ENCODE data around the gene PRDM15. TPM values are rescaled to one million over a fixed set of nuclear protein-coding genes. Genes with fewer than 3 reads are reported as not detected.

PRDM15 gene
- total RNA-seq, 4 donors from 2014 or later, result 5.3 to 20.8 (median 13.6) TPM

DNA sequence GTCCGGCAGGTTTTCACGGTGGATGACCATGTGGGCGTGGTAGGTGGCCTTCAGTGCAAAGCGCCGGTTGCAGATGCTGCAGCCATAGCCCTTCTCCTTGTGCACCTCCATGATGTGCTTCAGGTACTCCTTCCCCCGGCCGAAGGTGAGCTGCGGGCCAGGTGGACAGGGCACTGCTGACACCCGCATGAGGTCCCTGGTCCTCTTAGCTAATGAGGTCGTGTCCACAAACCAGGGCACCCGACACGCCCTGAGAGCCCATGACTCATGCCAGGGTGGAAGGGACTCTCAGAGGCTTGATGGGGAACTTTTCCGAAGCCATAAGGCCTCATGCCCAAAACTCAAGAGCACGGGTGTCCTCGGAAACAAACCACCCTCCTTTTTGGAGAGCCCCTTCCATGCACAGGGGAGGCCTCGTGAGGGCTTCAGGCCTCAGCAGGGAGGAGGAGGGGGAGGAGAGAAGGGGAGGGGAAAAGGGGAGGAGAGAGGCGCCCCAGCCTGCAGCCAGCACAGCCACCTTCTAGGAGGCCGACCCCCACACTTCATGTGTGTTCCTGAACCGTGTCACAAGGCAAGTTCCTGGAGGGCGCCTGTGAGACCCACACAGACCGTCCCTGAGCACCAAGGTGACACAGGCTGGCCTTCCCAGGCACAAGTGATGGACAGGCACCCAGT lies 57.9 kb downstream of the PRDM15 start:
- TF ChIP-seq, protein P1, sequence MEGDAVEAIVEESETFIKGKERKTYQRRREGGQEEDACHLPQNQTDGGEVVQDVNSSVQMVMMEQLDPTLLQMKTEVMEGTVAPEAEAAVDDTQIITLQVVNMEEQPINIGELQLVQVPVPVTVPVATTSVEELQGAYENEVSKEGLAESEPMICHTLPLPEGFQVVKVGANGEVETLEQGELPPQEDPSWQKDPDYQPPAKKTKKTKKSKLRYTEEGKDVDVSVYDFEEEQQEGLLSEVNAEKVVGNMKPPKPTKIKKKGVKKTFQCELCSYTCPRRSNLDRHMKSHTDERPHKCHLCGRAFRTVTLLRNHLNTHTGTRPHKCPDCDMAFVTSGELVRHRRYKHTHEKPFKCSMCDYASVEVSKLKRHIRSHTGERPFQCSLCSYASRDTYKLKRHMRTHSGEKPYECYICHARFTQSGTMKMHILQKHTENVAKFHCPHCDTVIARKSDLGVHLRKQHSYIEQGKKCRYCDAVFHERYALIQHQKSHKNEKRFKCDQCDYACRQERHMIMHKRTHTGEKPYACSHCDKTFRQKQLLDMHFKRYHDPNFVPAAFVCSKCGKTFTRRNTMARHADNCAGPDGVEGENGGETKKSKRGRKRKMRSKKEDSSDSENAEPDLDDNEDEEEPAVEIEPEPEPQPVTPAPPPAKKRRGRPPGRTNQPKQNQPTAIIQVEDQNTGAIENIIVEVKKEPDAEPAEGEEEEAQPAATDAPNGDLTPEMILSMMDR (IDR thresholded peaks at IDR 0.05), result no peak
- DNase-seq (ENCODE audit: low spot score) (no peak), ATAC-seq (ENCODE audit: low FRiP score) (no peak)

DNA sequence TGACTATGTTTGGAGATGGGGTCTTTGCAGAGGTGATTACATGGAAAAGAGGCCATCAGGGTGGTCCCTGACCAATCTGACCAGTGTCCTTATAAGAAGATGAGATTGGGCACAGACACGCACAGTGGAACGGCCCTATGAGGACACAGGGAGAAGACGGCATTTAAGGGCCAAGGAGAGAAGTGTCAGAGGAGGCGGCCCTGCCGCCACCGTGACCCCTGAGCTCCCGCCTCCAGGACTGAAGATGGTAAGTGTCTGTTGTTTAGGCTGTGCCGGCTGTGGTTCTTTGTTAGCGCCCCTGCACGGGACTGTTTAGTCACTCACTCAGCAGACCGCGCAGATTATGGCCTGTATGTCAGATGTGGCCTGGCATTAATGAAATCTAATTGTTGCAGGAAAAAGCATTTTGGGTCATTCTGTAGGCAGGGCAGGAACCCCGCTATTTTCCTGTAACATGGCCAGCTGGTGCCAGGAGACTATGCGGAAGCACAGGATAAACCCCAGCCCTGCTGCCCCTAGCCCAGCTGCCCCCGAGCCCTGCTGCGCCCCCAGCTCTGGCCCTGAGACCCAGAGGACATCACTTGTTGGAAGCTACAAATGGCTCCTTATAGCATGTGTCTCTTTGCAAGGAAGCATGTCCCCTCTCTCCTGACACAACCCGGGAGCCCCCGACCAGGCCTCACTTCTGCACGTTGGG lies 58.6 kb downstream of the PRDM15 start:
- TF ChIP-seq, protein P1 (IDR thresholded peaks at IDR 0.05), result no peak
- ATAC-seq (ENCODE audit: low FRiP score), result no peak
- DNase-seq (ENCODE audit: low spot score), result no peak

DNA sequence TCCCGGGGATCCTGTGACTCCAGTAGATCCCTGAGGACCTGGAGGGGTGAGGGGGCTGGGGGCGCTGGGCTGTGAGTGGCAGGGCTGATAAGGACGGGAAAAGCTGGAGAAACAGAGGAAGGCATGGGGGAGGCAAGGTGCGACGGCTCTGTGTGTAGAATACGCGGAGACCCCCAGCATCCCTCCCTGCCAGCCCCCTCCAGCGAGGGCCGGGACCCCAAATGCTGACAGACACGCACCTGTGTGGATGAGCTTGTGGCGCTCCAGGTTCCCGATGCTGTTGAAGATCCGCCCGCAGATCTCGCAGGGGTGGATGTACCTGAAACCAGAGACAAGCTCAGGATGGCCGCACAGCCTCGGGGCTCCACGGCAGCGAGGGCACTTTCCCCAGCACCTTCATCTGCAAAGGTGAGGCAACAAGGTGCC lies 59.3 kb downstream of the PRDM15 start:
- TF ChIP-seq, protein P1 (IDR thresholded peaks at IDR 0.05), result no peak
- no peak for DNase-seq (ENCODE audit: low spot score)
- ATAC-seq (ENCODE audit: low FRiP score), result no peak

DNA sequence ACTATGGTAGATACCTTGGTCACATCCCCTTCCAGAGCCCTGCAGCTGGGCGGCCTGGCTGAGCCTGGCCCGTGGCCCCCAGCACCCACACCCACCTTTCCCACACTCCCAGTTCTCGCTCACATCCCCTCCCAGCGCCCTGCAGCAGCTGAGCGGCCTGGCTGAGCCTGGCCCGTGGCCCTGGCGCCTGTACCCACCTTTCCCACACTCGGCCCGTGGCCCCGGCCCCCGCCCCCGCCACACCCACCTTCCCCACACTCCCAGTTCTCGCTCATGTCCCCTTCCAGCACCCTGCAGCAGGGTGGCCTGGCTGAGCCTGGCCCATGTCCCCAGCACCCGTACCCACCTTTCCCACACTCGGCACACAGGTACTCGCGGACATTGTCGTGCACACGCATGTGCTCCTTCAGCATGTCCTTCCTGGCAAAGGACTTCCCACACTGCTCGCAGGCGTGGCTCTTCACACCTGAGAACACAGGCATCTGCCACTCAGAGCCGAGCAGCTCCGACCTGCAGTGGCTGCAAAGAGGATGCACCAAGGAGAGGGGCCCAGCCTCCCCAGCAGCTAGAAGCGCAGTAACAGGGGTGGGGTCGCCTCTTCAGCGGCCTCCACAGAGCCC lies 59.8 kb downstream of the PRDM15 start:
- ATAC-seq (ENCODE audit: low FRiP score) (no peak), DNase-seq (ENCODE audit: low spot score) (no peak)
- TF ChIP-seq, protein P1 (IDR thresholded peaks at IDR 0.05), result no peak

DNA sequence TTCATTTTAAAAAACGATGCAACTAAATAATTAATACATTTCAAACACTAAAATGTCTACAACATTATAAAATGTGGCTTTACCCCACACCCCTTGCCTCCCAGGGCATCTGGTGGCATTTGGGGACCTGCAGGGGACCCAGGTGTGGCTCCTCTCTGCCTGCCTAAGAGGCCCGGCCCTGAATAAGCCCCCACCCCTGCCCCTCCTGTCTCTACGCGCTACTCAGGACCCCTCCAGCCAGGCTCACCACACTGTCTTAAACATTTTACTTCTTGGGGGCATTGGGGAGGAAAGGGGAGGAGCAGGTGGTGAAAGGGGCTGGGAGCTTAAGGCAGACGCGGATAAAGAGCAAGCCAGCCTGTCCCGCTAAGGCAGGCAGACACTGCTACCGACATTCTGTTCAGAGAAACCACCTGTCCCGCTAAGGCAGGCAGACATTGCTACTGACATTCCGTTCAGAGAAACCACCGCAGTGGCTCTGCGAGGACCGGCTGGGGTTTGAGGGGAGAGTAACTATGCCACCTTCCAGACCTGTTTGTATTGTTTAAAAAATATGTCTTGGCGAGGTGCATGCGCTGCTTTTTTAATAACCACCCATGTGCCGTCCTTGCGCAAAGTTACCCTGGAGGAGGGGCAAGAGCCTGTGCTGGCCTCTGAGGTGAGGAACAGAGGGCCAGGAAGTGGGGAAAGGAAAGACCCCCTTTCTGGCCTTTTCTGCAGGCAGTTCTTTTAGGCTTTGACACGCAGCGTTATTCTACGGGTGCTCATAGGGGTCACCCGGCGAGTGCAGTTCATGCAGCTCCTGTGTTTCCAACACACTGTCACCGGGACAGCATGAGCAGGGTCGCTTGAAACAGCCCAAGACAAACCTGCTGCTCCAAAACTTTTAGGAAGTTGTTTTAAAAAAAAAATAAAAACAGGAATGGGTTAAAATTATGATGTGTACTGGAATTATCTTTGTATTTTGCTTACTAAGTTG lies 61.0 kb downstream of the PRDM15 start:
- no peak for ATAC-seq (ENCODE audit: low FRiP score)
- TF ChIP-seq, protein P1 (IDR thresholded peaks at IDR 0.05), result no peak
- DNase-seq (ENCODE audit: low spot score), result no peak

DNA sequence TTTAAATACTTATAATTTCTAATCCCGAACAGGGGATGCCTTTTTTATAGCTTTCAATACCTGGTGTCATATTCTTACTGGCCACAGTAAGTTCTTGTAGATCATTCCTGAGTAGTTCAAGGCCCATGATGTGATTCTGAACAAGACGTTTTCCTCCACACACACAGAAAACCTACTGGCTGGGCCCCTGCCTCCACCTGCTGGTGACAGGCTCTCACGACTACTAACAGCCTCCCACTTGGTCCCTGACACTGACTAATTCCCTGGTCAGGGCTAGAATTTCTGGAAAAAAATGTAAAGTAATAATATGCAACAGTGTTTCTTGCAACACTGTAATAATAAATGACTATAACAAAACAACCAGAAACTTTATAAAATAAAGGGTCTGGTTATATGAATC lies 61.9 kb downstream of the PRDM15 start:
- DNase-seq (ENCODE audit: low spot score), result no peak
- TF ChIP-seq, protein P1 (IDR thresholded peaks at IDR 0.05), result no peak
- no peak for ATAC-seq (ENCODE audit: low FRiP score)
